ENCODE measurements around the gene PAH. TPM values are rescaled to one million over a fixed set of nuclear protein-coding genes. Genes with fewer than 3 reads are reported as not detected.

The PAH gene
- total and polyA plus RNA-seq, 2 donors from 2014 or later = 8.7 to 193 TPM

DNA sequence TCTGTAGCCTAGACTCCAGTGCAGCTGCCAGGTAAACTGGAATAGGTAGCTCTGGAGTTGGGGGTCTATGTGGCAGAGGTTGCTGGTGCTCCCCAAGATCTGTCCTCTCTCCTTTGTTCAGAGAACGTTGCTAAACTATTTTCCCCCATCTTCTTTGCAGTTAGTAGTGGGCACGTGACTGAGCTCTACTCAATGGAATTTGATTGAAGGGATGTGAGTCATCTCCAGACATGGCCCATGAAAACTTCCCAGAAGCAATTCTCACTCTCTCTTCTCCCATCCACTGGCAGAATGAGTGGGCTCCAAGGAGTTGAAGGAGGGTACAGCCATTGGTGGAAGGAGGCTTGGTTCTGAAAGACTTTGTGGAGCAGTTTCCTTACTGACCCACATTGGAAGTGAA lies 44.0 kb downstream of the PAH start:
- Histone ChIP-seq H3K9ac (ENCODE audit: low read length in 3 of 3) (no peak overlapping the region), H3K4me1 (ENCODE audit: control insufficient read depth in 2 of 3, insufficient read depth in 2 of 3, low read depth in 1 of 3, low read length in 3 of 3) (no peaks in the 10 kb centered on the region)

DNA sequence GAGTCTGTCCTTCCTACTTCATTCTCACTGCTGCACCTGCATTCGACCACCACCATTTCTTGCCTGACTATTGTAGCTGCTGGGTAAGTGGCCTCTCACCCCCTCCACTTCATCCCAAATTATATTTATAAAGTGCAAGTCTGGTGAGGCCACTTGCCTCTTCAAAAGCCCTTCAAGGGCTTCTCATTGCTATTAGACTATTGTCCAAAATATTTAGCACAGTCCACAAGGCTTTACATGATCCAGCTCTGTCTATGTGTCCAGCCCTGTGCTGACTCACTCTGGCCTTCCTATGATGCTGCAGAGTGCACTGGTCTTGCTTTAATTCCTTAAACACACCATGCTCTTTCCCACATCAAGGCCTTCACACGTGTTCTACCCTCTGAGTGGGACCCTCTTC lies 46.0 kb downstream of the PAH start:
- H3K9ac ChIP-seq (ENCODE audit: low read length in 3 of 3) = no peak overlapping the region
- intact Hi-C loops (cut with DNase I) = no loop called here
- TF ChIP-seq, protein P1, sequence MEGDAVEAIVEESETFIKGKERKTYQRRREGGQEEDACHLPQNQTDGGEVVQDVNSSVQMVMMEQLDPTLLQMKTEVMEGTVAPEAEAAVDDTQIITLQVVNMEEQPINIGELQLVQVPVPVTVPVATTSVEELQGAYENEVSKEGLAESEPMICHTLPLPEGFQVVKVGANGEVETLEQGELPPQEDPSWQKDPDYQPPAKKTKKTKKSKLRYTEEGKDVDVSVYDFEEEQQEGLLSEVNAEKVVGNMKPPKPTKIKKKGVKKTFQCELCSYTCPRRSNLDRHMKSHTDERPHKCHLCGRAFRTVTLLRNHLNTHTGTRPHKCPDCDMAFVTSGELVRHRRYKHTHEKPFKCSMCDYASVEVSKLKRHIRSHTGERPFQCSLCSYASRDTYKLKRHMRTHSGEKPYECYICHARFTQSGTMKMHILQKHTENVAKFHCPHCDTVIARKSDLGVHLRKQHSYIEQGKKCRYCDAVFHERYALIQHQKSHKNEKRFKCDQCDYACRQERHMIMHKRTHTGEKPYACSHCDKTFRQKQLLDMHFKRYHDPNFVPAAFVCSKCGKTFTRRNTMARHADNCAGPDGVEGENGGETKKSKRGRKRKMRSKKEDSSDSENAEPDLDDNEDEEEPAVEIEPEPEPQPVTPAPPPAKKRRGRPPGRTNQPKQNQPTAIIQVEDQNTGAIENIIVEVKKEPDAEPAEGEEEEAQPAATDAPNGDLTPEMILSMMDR (IDR thresholded peaks at IDR 0.05; ENCODE audit: borderline replicate concordance, extremely low read depth, insufficient read depth) = no peak
- FAIRE-seq = no peak
- no peak overlapping the region for H3K27ac ChIP-seq (ENCODE audit: low read depth in 2 of 2, low read length in 2 of 2)
- H3K27me3 ChIP-seq (ENCODE audit: control insufficient read depth, insufficient read depth, low read length) = no peaks in the 10 kb centered on the region
- H3K4me1 ChIP-seq (ENCODE audit: control insufficient read depth in 2 of 3, insufficient read depth in 2 of 3, low read depth in 1 of 3, low read length in 3 of 3) = no peaks in the 10 kb centered on the region
- no peaks in the 10 kb centered on the region for H3K36me3 ChIP-seq (ENCODE audit: control insufficient read depth in 2 of 3, insufficient read depth in 3 of 3, low read length in 3 of 3)
- H3K4me3 ChIP-seq (ENCODE audit: low read length in 3 of 3) = no peak overlapping the region
- no peak for DNase-seq
- H3K9me3 ChIP-seq (ENCODE audit: control insufficient read depth in 2 of 3, insufficient read depth in 1 of 3, low read length in 3 of 3) = no peaks in the 10 kb centered on the region

More for the DNA sequence above, 44.0 kb downstream of the PAH start:
- no peak overlapping the region for H3K4me3 ChIP-seq (ENCODE audit: low read length in 3 of 3)
- H3K9me3 ChIP-seq (ENCODE audit: control insufficient read depth in 2 of 3, insufficient read depth in 1 of 3, low read length in 3 of 3) = no peaks in the 10 kb centered on the region
- intact Hi-C loops (cut with DNase I) = no loop called here
- TF ChIP-seq, protein P1 (IDR thresholded peaks at IDR 0.05; ENCODE audit: borderline replicate concordance, extremely low read depth, insufficient read depth) = no peak
- no peaks in the 10 kb centered on the region for H3K36me3 ChIP-seq (ENCODE audit: control insufficient read depth in 2 of 3, insufficient read depth in 3 of 3, low read length in 3 of 3)
- FAIRE-seq = no peak
- H3K27ac ChIP-seq (ENCODE audit: low read depth in 2 of 2, low read length in 2 of 2) = no peak overlapping the region
- DNase-seq = no peak
- H3K27me3 ChIP-seq (ENCODE audit: control insufficient read depth, insufficient read depth, low read length) = no peaks in the 10 kb centered on the region

GRCh38 chr12:102869571-102869970 lies 47.5 kb downstream of the PAH start:
- no peak for FAIRE-seq

More at GRCh38 chr12:102869571-102869970, 47.5 kb downstream of the PAH start:
- Histone ChIP-seq H3K36me3 (ENCODE audit: control insufficient read depth in 2 of 3, insufficient read depth in 3 of 3, low read length in 3 of 3) (no peaks in the 10 kb centered on the region), H3K27ac (ENCODE audit: low read depth in 2 of 2, low read length in 2 of 2) (no peak overlapping the region), H3K4me1 (ENCODE audit: control insufficient read depth in 2 of 3, insufficient read depth in 2 of 3, low read depth in 1 of 3, low read length in 3 of 3) (no peaks in the 10 kb centered on the region), H3K4me3 (ENCODE audit: low read length in 3 of 3) (no peak overlapping the region), H3K9me3 (ENCODE audit: control insufficient read depth in 2 of 3, insufficient read depth in 1 of 3, low read length in 3 of 3) (no peaks in the 10 kb centered on the region), H3K9ac (ENCODE audit: low read length in 3 of 3) (no peak overlapping the region), H3K27me3 (ENCODE audit: control insufficient read depth, insufficient read depth, low read length) (no peaks in the 10 kb centered on the region)
- no peak for DNase-seq
- TF ChIP-seq, protein P1 (IDR thresholded peaks at IDR 0.05; ENCODE audit: borderline replicate concordance, extremely low read depth, insufficient read depth) = no peak
- intact Hi-C loops (cut with DNase I) = no loop called here
